GM19025 (cell line): ENCODE measurements around the gene TOPBP1.
"Not testable (repeated sequence)": the region's sequence is repeated elsewhere in the genome, so short reads cannot be mapped to it uniquely, and the experiment has no call there.

Experiments
- ATAC-seq: cut with Tn5 transposase; IDR thresholded peaks from one replicate; pipeline ENCODE4 v1.9.1; 2021; ENCODE audit warnings: mild to moderate bottlenecking, low read depth, moderate library complexity; ENCODE audit not compliant: unreplicated experiment

Gene TOPBP1

GRCh38 chr3:133661454-133662277 is at the start of gene TOPBP1:
TSS of gene TOPBP1 (minus strand) at chr3:133661941. CDS start at chr3:133661127, 814 bp downstream.
- ATAC-seq = peak; percentile 92

GRCh38 chr3:133711013-133711412 is 49.3 kb upstream of the TOPBP1 start:
- no peak for ATAC-seq

- ATAC-seq = no peak
Observed at GRCh38 chr3:133709139-133709750, 47.5 kb upstream of the TOPBP1 start.

- no peak for ATAC-seq
Observed at GRCh38 chr3:133706033-133706432, 44.3 kb upstream of the TOPBP1 start.

GRCh38 chr3:133703915-133704314 is 42.2 kb upstream of the TOPBP1 start:
- ATAC-seq = no peak

- no peak for ATAC-seq
Observed at GRCh38 chr3:133701435-133702358, 40.0 kb upstream of the TOPBP1 start.

- no peak for ATAC-seq
Observed at GRCh38 chr3:133700351-133700750, 38.6 kb upstream of the TOPBP1 start.

- no peak for ATAC-seq
Observed at GRCh38 chr3:133699903-133700302, 38.2 kb upstream of the TOPBP1 start.

- no peak for ATAC-seq
Observed at GRCh38 chr3:133699467-133699866, 37.7 kb upstream of the TOPBP1 start.

- ATAC-seq = no peak
Observed at GRCh38 chr3:133697960-133698359, 36.2 kb upstream of the TOPBP1 start.

GRCh38 chr3:133695560-133696171 is 33.9 kb upstream of the TOPBP1 start:
- no peak for ATAC-seq

- ATAC-seq = no peak
Observed at GRCh38 chr3:133694288-133695268, 32.8 kb upstream of the TOPBP1 start.

- ATAC-seq = no peak
Observed at GRCh38 chr3:133693821-133694220, 32.1 kb upstream of the TOPBP1 start.

GRCh38 chr3:133692759-133693158 is 31.0 kb upstream of the TOPBP1 start:
- ATAC-seq = no peak

- ATAC-seq = no peak
Observed at GRCh38 chr3:133691273-133692107, 29.7 kb upstream of the TOPBP1 start.

- not testable (repeated sequence) for ATAC-seq
Observed at GRCh38 chr3:133677993-133678392, 16.3 kb upstream of the TOPBP1 start.

GRCh38 chr3:133676336-133677118 is 14.8 kb upstream of the TOPBP1 start:
- ATAC-seq = no peak
